ENCODE measurements around the gene ASAP3. TPM values are rescaled to one million over a fixed set of nuclear protein-coding genes. Genes with fewer than 3 reads are reported as not detected.

The ASAP3 gene
- total RNA-seq, 1 donor from 2014 or later = 33.5 TPM

- Histone ChIP-seq H3K27me3 (ENCODE audit: insufficient read depth, low read length) (no peaks in the 10 kb centered on the region), H3K9me3 (ENCODE audit: insufficient read depth, low read depth, low read length) (no peaks in the 10 kb centered on the region), H3K4me1 (ENCODE audit: insufficient read depth, low read length) (peaks cover 17% of the 10 kb centered on the region), H2AFZ (ENCODE audit: low read depth, low read length) (peak overlapping the region; percentile 94), H3K4me3 (ENCODE audit: insufficient read depth, low read depth, low read length) (peak overlapping the region; percentile 54), H4K20me1 (ENCODE audit: insufficient read depth, low read length) (no peaks in the 10 kb centered on the region), H3K79me2 (ENCODE audit: insufficient read depth, low read length) (no peaks in the 10 kb centered on the region), H3K27ac (ENCODE audit: low read depth, low read length) (no peak overlapping the region), H3K9ac (ENCODE audit: low read length) (peak overlapping the region; percentile 57), H3K4me2 (ENCODE audit: low read length) (peak overlapping the region; percentile 89), H3K36me3 (ENCODE audit: insufficient read depth, low read length) (no peaks in the 10 kb centered on the region)
- H3K36me3 Mint-ChIP-seq (ENCODE audit: low read depth, unreplicated experiment) = peaks cover 25% of the 10 kb centered on the region
- TF ChIP-seq EZH2 (IDR thresholded peaks at IDR 0.05; ENCODE audit: insufficient read depth, low read length) = no peak
- TF ChIP-seq CTCF (IDR thresholded peaks at IDR 0.05; ENCODE audit: insufficient read depth, low read depth, low read length) = no peak
- H3K27ac Mint-ChIP-seq (ENCODE audit: unreplicated experiment) = no peak overlapping the region
- H3K27me3 Mint-ChIP-seq (ENCODE audit: low read depth, unreplicated experiment) = peaks cover 61% of the 10 kb centered on the region
- FAIRE-seq (no peak), DNase-seq (ENCODE audit: low read depth) (no peak)
- H3K9me3 Mint-ChIP-seq (ENCODE audit: unreplicated experiment) = no peaks in the 10 kb centered on the region
- H3K4me3 Mint-ChIP-seq (ENCODE audit: unreplicated experiment) = peak overlapping the region; percentile 75
- peaks cover 4% of the 10 kb centered on the region for H3K4me1 Mint-ChIP-seq (ENCODE audit: low read depth, unreplicated experiment)
Measured at GRCh38 chr1:23423415-23424292, 60.3 kb downstream of the ASAP3 start.

GRCh38 chr1:23422941-23423340, 61.0 kb downstream of the ASAP3 start:
- Mint-ChIP-seq H3K27me3 (ENCODE audit: low read depth, unreplicated experiment) (peaks cover 59% of the 10 kb centered on the region), H3K27ac (ENCODE audit: unreplicated experiment) (no peak overlapping the region)

More at GRCh38 chr1:23422941-23423340, 61.0 kb downstream of the ASAP3 start:
- DNase-seq (ENCODE audit: low read depth) (no peak), FAIRE-seq (no peak)
- Histone ChIP-seq H3K9me3 (ENCODE audit: insufficient read depth, low read depth, low read length) (no peaks in the 10 kb centered on the region), H3K36me3 (ENCODE audit: insufficient read depth, low read length) (no peaks in the 10 kb centered on the region), H3K4me1 (ENCODE audit: insufficient read depth, low read length) (peaks cover 17% of the 10 kb centered on the region), H4K20me1 (ENCODE audit: insufficient read depth, low read length) (no peaks in the 10 kb centered on the region), H3K79me2 (ENCODE audit: insufficient read depth, low read length) (no peaks in the 10 kb centered on the region), H3K9ac (ENCODE audit: low read length) (no peak overlapping the region), H3K27me3 (ENCODE audit: insufficient read depth, low read length) (no peaks in the 10 kb centered on the region), H2AFZ (ENCODE audit: low read depth, low read length) (no peak overlapping the region), H3K4me2 (ENCODE audit: low read length) (peak overlapping the region; percentile 57), H3K4me3 (ENCODE audit: insufficient read depth, low read depth, low read length) (no peak overlapping the region), H3K27ac (ENCODE audit: low read depth, low read length) (no peak overlapping the region)
- TF ChIP-seq EZH2 (IDR thresholded peaks at IDR 0.05; ENCODE audit: insufficient read depth, low read length) (peak; percentile 10), CTCF (IDR thresholded peaks at IDR 0.05; ENCODE audit: insufficient read depth, low read depth, low read length) (no peak)
- Mint-ChIP-seq H3K9me3 (ENCODE audit: unreplicated experiment) (no peaks in the 10 kb centered on the region), H3K4me3 (ENCODE audit: unreplicated experiment) (no peak overlapping the region), H3K4me1 (ENCODE audit: low read depth, unreplicated experiment) (peaks cover 4% of the 10 kb centered on the region), H3K36me3 (ENCODE audit: low read depth, unreplicated experiment) (peaks cover 17% of the 10 kb centered on the region)
